ENCODE measurements around the gene C1QTNF3.

C1QTNF3 gene

GRCh38 chr5:34041247-34041972 is 1.6 kb downstream of the C1QTNF3 start:
- Histone ChIP-seq H3K9me3 (ENCODE audit: control insufficient read depth, low read length) (no peaks in the 10 kb centered on the region), H3K23ac (ENCODE audit: low read length in 2 of 2) (no peak overlapping the region), H3K14ac (ENCODE audit: low read length in 2 of 2) (no peak overlapping the region), H4K8ac (ENCODE audit: low read length) (no peak overlapping the region), H3K36me3 (ENCODE audit: control insufficient read depth in 1 of 2, insufficient read depth in 2 of 2, low read depth in 1 of 2, low read length in 2 of 2) (no peaks in the 10 kb centered on the region), H3K79me1 (replicated peaks; ENCODE audit: low read length, poor library complexity, severe bottlenecking) (no peaks in the 10 kb centered on the region), H2AK5ac (ENCODE audit: low read length, severe bottlenecking) (peak overlapping the region; percentile 12), H4K91ac (ENCODE audit: low read length) (no peak overlapping the region), H3K4me2 (ENCODE audit: low read length, poor library complexity, severe bottlenecking) (no peak overlapping the region), H2BK12ac (ENCODE audit: low read length in 2 of 2) (no peak overlapping the region), H2BK120ac (ENCODE audit: low read depth, low read length) (no peak overlapping the region), H2BK5ac (ENCODE audit: low read depth, low read length, poor library complexity, severe bottlenecking) (no peak overlapping the region), H3K4me1 (ENCODE audit: control insufficient read depth, insufficient read depth, low read depth, low read length) (peaks cover 7% of the 10 kb centered on the region), H2AFZ (ENCODE audit: low read depth, low read length) (no peak overlapping the region), H3K9ac (ENCODE audit: low read length) (no peak overlapping the region), H2BK15ac (ENCODE audit: low read depth, poor library complexity, severe bottlenecking) (no peak overlapping the region), H3K18ac (ENCODE audit: low read depth in 1 of 2, low read length in 2 of 2) (no peak overlapping the region), H3K4ac (ENCODE audit: low read depth in 1 of 2, low read length in 2 of 2) (no peak overlapping the region), H3K27me3 (ENCODE audit: control insufficient read depth in 1 of 2, insufficient read depth in 1 of 2, low read length in 2 of 2) (no peaks in the 10 kb centered on the region), H3K27ac (ENCODE audit: low read length, poor library complexity, severe bottlenecking) (no peak overlapping the region), H3K4me3 (ENCODE audit: insufficient read depth in 1 of 2, low read depth in 1 of 2, low read length in 2 of 2) (no peak overlapping the region)
- WGBS, result 100% methylated on average over 1 of the region's 1 CpG
- DNase-seq, result no peak

DNA sequence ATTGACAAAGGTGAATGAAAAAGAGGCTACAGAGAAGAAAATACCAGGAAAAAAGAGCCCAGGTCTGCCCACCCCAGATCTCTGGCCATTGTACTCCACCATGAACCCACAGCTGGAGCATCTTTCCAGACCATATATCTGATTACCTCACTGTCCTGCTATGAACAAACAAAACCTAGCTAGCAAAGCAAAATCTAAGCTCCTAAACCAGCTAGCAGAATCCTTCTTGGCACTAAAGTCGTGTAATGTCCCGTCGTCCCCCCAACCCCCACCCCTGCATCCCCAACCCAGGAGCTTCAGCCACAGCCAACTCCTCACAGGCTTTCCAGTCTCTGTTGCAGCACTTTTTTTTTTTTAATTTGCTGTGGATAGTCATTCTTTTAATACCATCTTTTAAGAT is 2.5 kb downstream of the C1QTNF3 start:
- no peak overlapping the region for H2AFZ ChIP-seq (ENCODE audit: low read depth, low read length)
- peak overlapping the region; percentile 48 for H3K27ac ChIP-seq (ENCODE audit: low read length, poor library complexity, severe bottlenecking)
- no peak overlapping the region for H2AK5ac ChIP-seq (ENCODE audit: low read length, severe bottlenecking)
- H4K91ac ChIP-seq (ENCODE audit: low read length), result no peak overlapping the region
- no peak overlapping the region for H3K23ac ChIP-seq (ENCODE audit: low read length in 2 of 2)
- peaks cover 7% of the 10 kb centered on the region for H3K4me1 ChIP-seq (ENCODE audit: control insufficient read depth, insufficient read depth, low read depth, low read length)
- no peaks in the 10 kb centered on the region for H3K9me3 ChIP-seq (ENCODE audit: control insufficient read depth, low read length)
- peaks cover 0 to under 1% of the 10 kb centered on the region in 2 experiments for H3K36me3 ChIP-seq (ENCODE audit: control insufficient read depth in 1 of 2, insufficient read depth in 2 of 2, low read depth in 1 of 2, low read length in 2 of 2)
- no peak overlapping the region for H2BK15ac ChIP-seq (ENCODE audit: low read depth, poor library complexity, severe bottlenecking)
- no peak overlapping the region for H2BK12ac ChIP-seq (ENCODE audit: low read length in 2 of 2)
- H3K79me1 ChIP-seq (replicated peaks; ENCODE audit: low read length, poor library complexity, severe bottlenecking), result no peaks in the 10 kb centered on the region
- H3K4ac ChIP-seq (ENCODE audit: low read depth in 1 of 2, low read length in 2 of 2), result no peak overlapping the region
- H3K27me3 ChIP-seq (ENCODE audit: control insufficient read depth in 1 of 2, insufficient read depth in 1 of 2, low read length in 2 of 2), result no peaks in the 10 kb centered on the region
- H4K8ac ChIP-seq (ENCODE audit: low read length), result no peak overlapping the region
- no peak for DNase-seq
- no peak overlapping the region for H3K4me3 ChIP-seq (ENCODE audit: insufficient read depth in 1 of 2, low read depth in 1 of 2, low read length in 2 of 2)
- H3K9ac ChIP-seq (ENCODE audit: low read length), result no peak overlapping the region
- H3K14ac ChIP-seq (ENCODE audit: low read length in 2 of 2), result no peak overlapping the region
- H3K4me2 ChIP-seq (ENCODE audit: low read length, poor library complexity, severe bottlenecking), result no peak overlapping the region
- no peak overlapping the region for H2BK120ac ChIP-seq (ENCODE audit: low read depth, low read length)
- 85% methylated on average over 3 of the region's 3 CpGs for WGBS
- H2BK5ac ChIP-seq (ENCODE audit: low read depth, low read length, poor library complexity, severe bottlenecking), result no peak overlapping the region
- no peak overlapping the region for H3K18ac ChIP-seq (ENCODE audit: low read depth in 1 of 2, low read length in 2 of 2)

DNA sequence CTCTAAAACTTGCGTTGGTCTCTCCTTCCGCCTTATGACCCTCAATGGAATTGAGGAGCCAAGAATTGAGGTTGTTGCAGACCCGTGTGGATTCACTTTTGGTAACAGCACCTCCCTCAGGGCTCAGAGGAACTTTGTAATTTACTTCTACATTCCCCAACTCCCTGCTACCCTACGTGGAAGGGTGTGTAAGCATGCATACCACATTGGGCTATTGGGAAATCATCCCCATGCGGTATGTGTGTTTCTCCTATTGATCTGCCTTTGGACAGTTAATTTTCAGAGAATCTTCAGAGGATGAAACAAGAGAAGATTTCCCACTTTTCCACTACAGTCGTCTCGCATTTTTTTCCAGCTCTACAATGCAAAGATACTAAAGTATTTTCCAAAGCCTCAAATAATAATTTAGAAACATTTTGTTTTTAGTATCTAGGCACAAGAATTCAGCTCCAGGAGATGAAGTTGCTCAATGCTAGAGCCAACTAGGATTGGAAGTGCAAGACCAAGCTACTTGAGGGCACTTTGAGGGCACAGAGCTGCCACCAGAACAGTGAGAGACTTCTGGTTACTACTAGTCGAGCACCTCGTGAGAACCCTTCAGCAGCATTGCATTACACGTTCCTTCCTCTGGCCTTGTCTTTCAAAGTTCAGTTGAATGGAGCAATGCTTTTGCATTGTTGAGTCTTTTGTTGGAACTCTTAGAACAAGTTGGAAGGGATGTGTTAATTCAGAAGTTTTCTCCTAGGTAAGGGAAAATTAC is 3.4 kb downstream of the C1QTNF3 start:
- H2AFZ ChIP-seq (ENCODE audit: low read depth, low read length), result no peak overlapping the region
- no peaks in the 10 kb centered on the region for H3K9me3 ChIP-seq (ENCODE audit: control insufficient read depth, low read length)
- H3K36me3 ChIP-seq (ENCODE audit: control insufficient read depth in 1 of 2, insufficient read depth in 2 of 2, low read depth in 1 of 2, low read length in 2 of 2), result peaks cover 0 to 8% of the 10 kb centered on the region in 2 experiments
- no peak overlapping the region for H3K4me2 ChIP-seq (ENCODE audit: low read length, poor library complexity, severe bottlenecking)
- H3K23ac ChIP-seq (ENCODE audit: low read length in 2 of 2), result no peak overlapping the region
- H3K18ac ChIP-seq (ENCODE audit: low read depth in 1 of 2, low read length in 2 of 2), result no peak overlapping the region
- no peak overlapping the region for H3K4me3 ChIP-seq (ENCODE audit: insufficient read depth in 1 of 2, low read depth in 1 of 2, low read length in 2 of 2)
- 94% methylated on average over 8 of the region's 10 CpGs for WGBS
- no peak overlapping the region for H2BK120ac ChIP-seq (ENCODE audit: low read depth, low read length)
- no peak overlapping the region for H2BK5ac ChIP-seq (ENCODE audit: low read depth, low read length, poor library complexity, severe bottlenecking)
- DNase-seq, result no peak
- H4K91ac ChIP-seq (ENCODE audit: low read length), result no peak overlapping the region
- H3K9ac ChIP-seq (ENCODE audit: low read length), result no peak overlapping the region
- no peaks in the 10 kb centered on the region for H3K79me1 ChIP-seq (replicated peaks; ENCODE audit: low read length, poor library complexity, severe bottlenecking)
- no peak overlapping the region for H2BK12ac ChIP-seq (ENCODE audit: low read length in 2 of 2)
- H2BK15ac ChIP-seq (ENCODE audit: low read depth, poor library complexity, severe bottlenecking), result no peak overlapping the region
- H3K27me3 ChIP-seq (ENCODE audit: control insufficient read depth in 1 of 2, insufficient read depth in 1 of 2, low read length in 2 of 2), result no peaks in the 10 kb centered on the region
- H4K8ac ChIP-seq (ENCODE audit: low read length), result no peak overlapping the region
- no peak overlapping the region for H3K14ac ChIP-seq (ENCODE audit: low read length in 2 of 2)
- no peak overlapping the region for H3K27ac ChIP-seq (ENCODE audit: low read length, poor library complexity, severe bottlenecking)
- no peak overlapping the region for H3K4ac ChIP-seq (ENCODE audit: low read depth in 1 of 2, low read length in 2 of 2)
- peaks cover 11% of the 10 kb centered on the region for H3K4me1 ChIP-seq (ENCODE audit: control insufficient read depth, insufficient read depth, low read depth, low read length)
- peak overlapping the region; percentile 23 for H2AK5ac ChIP-seq (ENCODE audit: low read length, severe bottlenecking)

DNA sequence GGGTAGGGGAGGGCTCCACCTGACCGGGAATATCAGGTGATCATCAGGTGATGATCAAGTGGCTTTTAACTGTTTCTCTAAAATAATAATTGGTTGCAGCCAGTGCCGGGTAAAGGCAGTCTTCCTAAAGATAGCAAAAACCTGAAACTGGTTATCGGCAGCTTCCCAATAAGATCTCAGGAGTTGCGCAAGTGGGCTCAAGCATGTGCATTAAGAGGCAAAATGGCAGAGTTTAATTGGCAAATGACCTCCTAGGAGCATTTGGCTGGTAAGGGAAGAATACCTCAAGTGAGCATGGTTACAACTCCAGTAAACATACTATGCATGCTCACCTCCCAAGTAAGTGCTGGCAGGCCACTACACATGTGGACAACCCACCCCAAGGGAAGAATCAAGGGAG is 4.2 kb downstream of the C1QTNF3 start:
- no peaks in the 10 kb centered on the region for H3K27me3 ChIP-seq (ENCODE audit: control insufficient read depth in 1 of 2, insufficient read depth in 1 of 2, low read length in 2 of 2)
- H4K91ac ChIP-seq (ENCODE audit: low read length), result no peak overlapping the region
- H3K4me1 ChIP-seq (ENCODE audit: control insufficient read depth, insufficient read depth, low read depth, low read length), result peaks cover 11% of the 10 kb centered on the region
- no peak for DNase-seq
- H2BK12ac ChIP-seq (ENCODE audit: low read length in 2 of 2), result no peak overlapping the region
- H3K4me3 ChIP-seq (ENCODE audit: insufficient read depth in 1 of 2, low read depth in 1 of 2, low read length in 2 of 2), result no peak overlapping the region
- H2BK120ac ChIP-seq (ENCODE audit: low read depth, low read length), result no peak overlapping the region
- H3K23ac ChIP-seq (ENCODE audit: low read length in 2 of 2), result no peak overlapping the region
- H2AFZ ChIP-seq (ENCODE audit: low read depth, low read length), result no peak overlapping the region
- 94% methylated on average over 4 of the region's 4 CpGs for WGBS
- peaks cover 0 to 8% of the 10 kb centered on the region in 2 experiments for H3K36me3 ChIP-seq (ENCODE audit: control insufficient read depth in 1 of 2, insufficient read depth in 2 of 2, low read depth in 1 of 2, low read length in 2 of 2)
- no peak overlapping the region for H3K4me2 ChIP-seq (ENCODE audit: low read length, poor library complexity, severe bottlenecking)
- no peak overlapping the region for H3K4ac ChIP-seq (ENCODE audit: low read depth in 1 of 2, low read length in 2 of 2)
- H3K27ac ChIP-seq (ENCODE audit: low read length, poor library complexity, severe bottlenecking), result no peak overlapping the region
- no peak overlapping the region for H3K18ac ChIP-seq (ENCODE audit: low read depth in 1 of 2, low read length in 2 of 2)
- H2AK5ac ChIP-seq (ENCODE audit: low read length, severe bottlenecking), result no peak overlapping the region
- H3K14ac ChIP-seq (ENCODE audit: low read length in 2 of 2), result no peak overlapping the region
- H3K9ac ChIP-seq (ENCODE audit: low read length), result no peak overlapping the region
- H3K79me1 ChIP-seq (replicated peaks; ENCODE audit: low read length, poor library complexity, severe bottlenecking), result no peaks in the 10 kb centered on the region
- H4K8ac ChIP-seq (ENCODE audit: low read length), result no peak overlapping the region
- no peaks in the 10 kb centered on the region for H3K9me3 ChIP-seq (ENCODE audit: control insufficient read depth, low read length)
- H2BK5ac ChIP-seq (ENCODE audit: low read depth, low read length, poor library complexity, severe bottlenecking), result no peak overlapping the region
- H2BK15ac ChIP-seq (ENCODE audit: low read depth, poor library complexity, severe bottlenecking), result no peak overlapping the region

All from mesenchymal stem cell (in vitro differentiated cells and primary cell).